GM18907 (cell line): ENCODE data around the gene DHRS11.

Experiments
- ATAC-seq: cut with Tn5 transposase; IDR thresholded peaks from one replicate; pipeline ENCODE4 v1.9.1; 2021; ENCODE audit warnings: mild to moderate bottlenecking, moderate library complexity; ENCODE audit not compliant: unreplicated experiment

DHRS11 gene

GRCh38 chr17:36613155-36613554, 21.5 kb downstream of the DHRS11 start:
- ATAC-seq = no peak

GRCh38 chr17:36614081-36614480, 22.4 kb downstream of the DHRS11 start:
- ATAC-seq = no peak

GRCh38 chr17:36614933-36615332, 23.3 kb downstream of the DHRS11 start:
- no peak for ATAC-seq

GRCh38 chr17:36616061-36617029, 24.7 kb downstream of the DHRS11 start:
- ATAC-seq = no peak

GRCh38 chr17:36617773-36618172, 26.1 kb downstream of the DHRS11 start:
- no peak for ATAC-seq

- no peak for ATAC-seq
Measured at GRCh38 chr17:36623281-36623680, 31.6 kb downstream of the DHRS11 start.

- ATAC-seq = no peak
Measured at GRCh38 chr17:36625188-36625587, 33.5 kb downstream of the DHRS11 start.

- ATAC-seq = no peak
Measured at GRCh38 chr17:36627101-36627500, 35.4 kb downstream of the DHRS11 start.

GRCh38 chr17:36628576-36628975, 36.9 kb downstream of the DHRS11 start:
- no peak for ATAC-seq

- no peak for ATAC-seq
Measured at GRCh38 chr17:36629252-36629847, 37.7 kb downstream of the DHRS11 start.

- ATAC-seq = no peak
Measured at GRCh38 chr17:36629970-36630502, 38.4 kb downstream of the DHRS11 start.

- ATAC-seq = no peak
Measured at GRCh38 chr17:36631022-36631421, 39.3 kb downstream of the DHRS11 start.

GRCh38 chr17:36632916-36633771, 41.5 kb downstream of the DHRS11 start:
- ATAC-seq = no peak

- ATAC-seq = no peak
Measured at GRCh38 chr17:36640346-36640745, 48.7 kb downstream of the DHRS11 start.

- no peak for ATAC-seq
Measured at GRCh38 chr17:36640836-36641235, 49.2 kb downstream of the DHRS11 start.

GRCh38 chr17:36641331-36641876, 49.7 kb downstream of the DHRS11 start:
- ATAC-seq = no peak

GRCh38 chr17:36641877-36642845, 50.5 kb downstream of the DHRS11 start:
- ATAC-seq = no peak

GRCh38 chr17:36643086-36643685, 51.5 kb downstream of the DHRS11 start:
- ATAC-seq = no peak

- no peak for ATAC-seq
Measured at GRCh38 chr17:36645422-36645821, 53.7 kb downstream of the DHRS11 start.
